H4 (cell line): ENCODE data around the gene MAPK1. TPM values are rescaled to one million over a fixed set of nuclear protein-coding genes. Genes with fewer than 3 reads are reported as not detected.
"Not testable (repeated sequence)": the region's sequence is repeated elsewhere in the genome, so short reads cannot be mapped to it uniquely, and the experiment has no call there.

ENCODE experiments used
- DNase-seq: peaks from one replicate; pipeline ENCODE4 v3.0.0-alpha.2; 2015; ENCODE audit warnings: low spot score
- total RNA-seq: library from RNA; depleted of rRNA; stranded (reverse); fragments of >200 nt; shearing (Covaris generic); gene quantifications from 2 replicates; pipeline ENCODE4 v1.2.3, GENCODE V29; 2014

Gene MAPK1
- total RNA-seq, 1 experiment from 2014 or later: 22.1 TPM

DNA sequence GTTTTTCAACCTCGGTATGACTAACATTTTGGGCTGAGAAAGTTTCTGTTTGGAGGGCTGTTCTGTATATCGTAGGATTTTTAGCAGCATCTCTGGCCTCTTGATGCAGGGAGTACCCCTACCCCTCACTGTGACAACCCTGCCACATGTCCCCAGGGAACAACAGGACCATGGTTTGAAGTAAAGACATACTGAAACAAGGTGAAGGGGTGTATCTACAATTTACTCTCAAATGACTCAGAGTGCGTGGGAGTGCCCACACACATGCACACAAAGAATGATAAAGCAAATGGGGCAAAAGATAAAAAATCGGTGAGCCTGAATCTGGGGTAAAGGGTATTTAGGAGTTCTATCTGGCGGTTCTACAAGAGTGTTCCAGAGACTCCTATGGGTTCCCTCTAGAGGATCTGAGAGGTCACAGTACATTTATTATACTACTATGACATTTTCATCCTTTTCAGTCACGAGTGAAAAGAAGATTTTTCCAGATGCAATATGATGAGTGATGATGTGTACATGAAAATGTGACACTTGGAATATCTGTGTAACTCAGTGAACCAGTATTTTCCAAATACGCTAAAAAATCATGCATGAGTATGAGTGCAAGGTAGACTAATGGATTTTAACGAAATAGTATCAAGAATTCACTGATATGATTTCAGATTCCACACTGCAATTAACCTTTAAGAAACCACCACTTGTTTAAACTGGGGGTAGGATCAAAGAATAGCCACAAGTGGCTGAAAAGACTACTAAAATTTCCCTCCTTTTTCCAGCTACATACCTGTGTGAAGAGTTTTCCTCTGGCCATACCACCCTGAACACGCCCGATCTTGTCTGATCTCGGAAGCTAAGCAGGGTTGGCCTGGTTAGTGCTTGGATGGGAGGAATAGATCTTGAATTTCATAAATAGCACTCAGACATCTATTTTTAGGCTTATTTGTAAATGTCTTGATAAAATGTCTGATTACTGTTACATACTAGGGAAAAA, 75.5 kb downstream of the MAPK1 start:
- DNase-seq: no peak

DNA sequence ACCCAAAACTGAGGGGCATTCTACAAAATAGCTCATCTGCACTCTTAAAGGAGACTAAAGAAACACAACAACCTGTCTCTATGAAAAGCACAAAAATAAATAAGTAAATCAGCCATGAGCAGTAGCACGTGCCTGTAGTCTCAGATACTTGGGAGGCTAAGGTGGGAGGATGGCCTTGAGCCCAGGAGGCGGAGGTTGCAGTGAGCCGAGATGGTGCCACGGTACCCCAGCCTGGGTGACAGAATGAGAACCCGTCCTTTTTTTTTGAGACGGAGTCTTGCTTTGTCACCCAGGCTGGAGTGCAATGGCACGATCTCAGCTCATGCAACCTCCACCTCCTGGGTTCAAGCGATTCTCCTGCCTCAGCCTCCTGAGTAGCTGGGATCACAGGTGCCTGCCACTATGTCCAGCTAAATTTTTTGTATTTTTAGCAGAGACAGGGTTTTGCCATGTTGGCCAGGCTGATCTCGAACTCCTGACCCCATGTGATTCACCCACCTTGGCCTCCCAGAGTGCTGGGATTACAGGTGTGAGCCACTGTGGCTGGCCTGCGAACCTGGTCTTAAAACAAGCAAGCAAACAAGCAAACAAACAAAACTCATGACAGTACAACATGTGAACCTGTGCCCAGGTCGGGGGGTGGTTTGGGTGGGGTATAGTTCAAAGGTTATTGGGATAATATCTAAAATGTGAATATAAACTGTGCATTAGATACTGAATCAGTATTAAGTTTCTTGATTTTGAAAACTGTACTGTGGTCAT, 76.4 kb downstream of the MAPK1 start:
- not testable (repeated sequence) for DNase-seq

DNA sequence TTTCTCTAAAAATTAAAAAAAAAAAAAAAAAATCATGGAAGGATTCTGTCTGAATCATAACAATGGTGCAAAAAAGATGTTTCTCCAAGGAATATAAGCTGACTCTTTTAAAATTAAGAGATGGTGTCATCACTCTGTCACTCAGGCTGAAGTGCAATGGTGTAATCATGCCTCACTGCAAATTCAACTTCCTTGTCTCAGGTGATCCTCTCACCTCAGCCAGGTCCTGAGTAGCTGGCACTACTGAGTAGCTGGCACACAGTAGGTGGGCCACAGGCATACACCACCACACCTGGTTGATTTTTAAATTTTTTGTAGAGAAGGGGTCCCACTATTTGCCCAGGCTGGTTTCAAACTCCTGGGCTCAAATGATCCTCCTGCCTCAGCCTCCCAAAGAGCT, 77.1 kb downstream of the MAPK1 start:
- no peak for DNase-seq

DNA sequence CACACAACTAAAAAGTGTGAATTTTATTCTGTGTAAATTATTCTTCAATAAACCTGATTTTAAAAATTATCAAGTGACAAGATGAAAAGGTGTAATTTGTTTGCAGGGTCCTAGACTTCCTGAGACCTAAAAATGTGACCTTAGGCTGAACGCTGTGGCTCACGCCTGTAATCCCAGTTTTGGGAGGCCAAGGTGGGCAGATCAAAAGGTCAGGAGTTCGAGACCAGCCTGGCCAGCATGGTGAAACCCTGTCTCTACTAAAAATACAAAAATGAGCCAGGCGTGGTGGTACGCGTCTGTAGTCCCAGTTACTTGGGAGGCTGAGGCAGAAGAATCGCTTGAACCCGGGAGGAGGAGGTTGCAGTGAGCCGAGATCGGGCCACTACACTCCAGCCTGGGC, 79.9 kb downstream of the MAPK1 start:
- DNase-seq: not testable (repeated sequence)

DNA sequence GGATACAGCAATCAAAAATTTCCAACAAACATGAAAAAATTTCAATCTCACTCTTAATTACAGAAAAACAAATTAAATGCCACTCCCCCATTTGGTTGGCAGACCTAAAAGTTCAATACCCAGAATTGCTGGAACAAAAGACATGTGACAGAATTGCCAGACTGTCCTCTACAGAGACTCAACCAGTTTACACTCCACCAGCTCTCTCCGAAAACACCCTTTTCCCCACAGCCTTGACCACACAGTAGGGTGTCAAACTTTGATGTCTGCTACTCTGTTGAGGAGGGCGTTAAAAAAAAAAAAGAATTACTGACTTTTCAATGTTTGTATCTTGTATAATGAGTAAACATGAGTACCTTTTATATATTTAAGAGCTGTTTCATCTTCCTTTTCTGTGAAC, 87.2 kb downstream of the MAPK1 start:
- no peak for DNase-seq

DNA sequence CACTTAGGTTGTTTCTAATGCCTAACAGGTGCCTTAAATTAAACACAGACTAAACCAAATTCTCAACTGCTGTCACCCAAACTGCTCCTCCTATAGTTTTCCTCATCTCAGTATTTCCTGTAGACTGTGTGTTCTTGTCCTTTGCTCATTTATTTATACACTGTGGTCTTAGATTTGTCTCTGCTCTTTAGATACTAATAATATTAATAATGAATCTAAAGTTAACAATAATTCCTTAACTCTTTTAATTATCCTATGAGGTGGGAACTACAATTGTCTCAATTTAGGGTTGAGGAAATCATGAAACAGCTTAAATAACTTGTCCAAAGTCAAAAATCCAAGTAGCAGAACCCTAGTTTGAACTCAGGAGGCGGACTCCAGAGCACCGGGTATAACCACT, 88.0 kb downstream of the MAPK1 start:
- DNase-seq: no peak

DNA sequence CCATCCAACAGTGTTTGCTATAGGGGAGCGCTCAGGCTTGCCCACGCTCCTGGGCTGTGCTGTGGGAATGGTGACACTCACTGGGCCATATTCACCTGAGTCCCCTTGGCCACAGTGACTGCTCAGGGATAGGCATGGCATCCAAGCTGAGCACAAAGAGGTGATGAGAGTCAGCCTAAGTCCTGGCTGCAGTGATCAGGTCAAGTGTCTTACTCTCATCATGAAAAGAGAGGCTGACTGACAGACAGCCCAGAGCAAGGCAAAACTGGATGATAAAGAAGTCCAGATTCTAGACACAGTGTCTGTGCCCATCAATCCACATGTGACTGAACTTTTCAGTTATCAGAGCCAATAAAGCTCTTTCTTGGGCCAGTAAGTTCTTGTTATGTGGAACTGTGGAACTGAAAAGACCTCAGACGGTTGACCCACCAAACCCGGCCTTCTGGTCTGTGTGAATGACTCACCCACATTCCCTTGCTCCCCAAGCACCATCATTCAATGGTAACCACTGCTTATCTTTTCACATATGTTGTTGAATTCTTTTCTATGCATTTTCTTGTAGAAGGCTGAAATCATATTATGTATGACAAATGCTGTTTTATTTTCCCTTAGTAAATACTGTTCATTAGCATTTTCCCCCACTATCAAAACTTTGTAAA, 88.6 kb downstream of the MAPK1 start:
- no peak for DNase-seq

DNA sequence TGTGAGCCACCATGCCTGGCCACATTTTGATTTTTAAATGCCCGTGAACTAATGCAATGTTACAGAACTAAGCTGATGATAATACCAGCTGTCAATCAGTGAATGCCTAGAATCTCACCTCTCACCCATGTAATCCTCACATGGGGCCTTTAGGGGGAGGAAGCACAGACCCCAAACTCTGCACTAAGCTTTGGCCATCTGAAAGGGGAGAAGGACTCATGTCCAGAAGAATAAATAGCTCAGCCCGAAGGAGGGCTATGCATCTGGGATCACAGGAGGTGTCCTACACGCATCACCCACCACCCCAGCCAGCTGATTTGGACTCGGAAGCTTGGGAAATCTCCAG, 95.8 kb downstream of the MAPK1 start:
- no peak for DNase-seq

DNA sequence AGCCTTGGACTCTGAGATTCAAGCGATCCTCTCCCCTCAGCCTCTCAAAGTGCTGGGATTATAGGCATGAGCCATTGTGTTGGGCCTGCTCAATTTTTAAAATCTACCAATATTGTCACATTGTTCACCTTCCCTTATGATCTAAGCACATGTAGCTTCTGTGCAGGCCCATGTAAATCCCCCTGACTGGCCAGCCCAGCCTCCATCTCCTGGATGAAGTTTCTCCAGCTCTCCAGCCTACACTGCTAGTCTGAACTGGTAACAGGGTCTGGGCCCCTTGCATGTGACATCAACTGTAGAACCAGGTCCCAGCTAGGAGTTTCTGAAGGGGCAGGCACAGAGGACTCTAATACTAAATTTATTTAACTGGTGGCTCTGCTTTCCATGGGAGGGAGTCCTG, 99.0 kb downstream of the MAPK1 start:
- DNase-seq: no peak

DNA sequence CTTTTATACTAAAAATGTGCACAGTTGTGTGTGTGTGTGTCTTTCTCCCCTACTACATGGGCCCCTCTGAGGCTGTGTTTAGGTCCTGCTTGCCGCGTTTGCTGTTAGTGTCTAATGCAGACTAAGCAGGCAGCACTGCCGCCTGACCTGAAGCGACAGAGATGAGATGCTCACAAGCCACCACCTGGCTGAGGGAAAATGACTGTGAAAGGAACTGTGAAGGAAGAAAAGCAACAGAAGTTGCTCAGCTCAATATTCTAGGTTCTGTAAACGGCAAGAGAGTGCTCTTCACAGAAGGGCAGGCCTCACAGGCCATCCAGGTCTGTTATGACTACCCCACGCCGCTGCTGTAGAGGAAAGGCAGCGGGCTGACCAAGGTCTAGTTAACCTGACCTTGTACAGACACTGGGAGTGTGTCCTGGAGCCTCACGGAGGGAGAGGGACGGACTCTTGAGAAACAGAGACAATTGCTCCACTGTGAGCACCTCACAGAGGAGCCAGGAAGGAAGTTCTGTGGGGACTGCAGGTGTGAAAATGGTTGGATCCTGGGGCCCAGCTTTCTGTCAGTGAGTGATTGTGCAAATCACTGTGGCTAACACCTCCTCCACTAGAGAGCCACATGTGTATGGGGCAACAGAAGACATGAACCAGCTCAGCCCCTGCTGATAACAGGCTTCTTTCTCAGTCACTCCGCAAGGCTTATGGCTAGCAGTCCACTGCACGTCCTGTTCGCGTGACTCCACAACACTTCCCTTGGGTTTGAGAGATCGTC, 100.6 kb downstream of the MAPK1 start:
- no peak for DNase-seq

DNA sequence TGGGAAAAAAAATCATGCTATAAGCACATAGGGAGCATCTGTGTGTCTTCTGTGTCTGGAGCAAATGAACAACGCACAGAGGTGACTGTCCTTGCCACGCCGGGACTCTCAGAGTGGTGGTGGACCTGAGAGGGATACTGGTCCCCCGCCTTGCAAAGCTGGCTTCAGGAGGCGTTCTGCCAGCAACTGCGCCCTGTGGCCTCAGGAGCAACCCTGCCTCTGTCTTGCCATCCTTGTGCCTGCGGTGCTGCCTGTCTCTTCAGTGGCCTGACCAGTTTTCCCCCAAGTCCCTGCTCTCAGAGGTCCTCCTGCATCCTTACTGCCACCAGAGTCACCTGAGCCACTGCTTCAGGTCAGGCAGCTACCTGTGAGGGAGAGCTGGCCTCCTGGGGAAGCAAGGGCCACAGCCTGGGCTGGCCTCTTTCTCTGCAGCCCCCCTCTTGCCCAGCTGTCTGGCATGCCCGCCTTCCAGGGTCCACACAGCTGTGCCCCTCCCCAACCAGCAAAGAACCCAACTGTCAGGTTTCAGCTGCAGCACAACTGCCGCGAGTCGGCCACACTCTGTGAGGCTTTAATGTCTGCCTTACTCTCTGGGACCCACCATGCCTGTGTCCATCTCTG, 101.4 kb downstream of the MAPK1 start:
- DNase-seq: no peak

DNA sequence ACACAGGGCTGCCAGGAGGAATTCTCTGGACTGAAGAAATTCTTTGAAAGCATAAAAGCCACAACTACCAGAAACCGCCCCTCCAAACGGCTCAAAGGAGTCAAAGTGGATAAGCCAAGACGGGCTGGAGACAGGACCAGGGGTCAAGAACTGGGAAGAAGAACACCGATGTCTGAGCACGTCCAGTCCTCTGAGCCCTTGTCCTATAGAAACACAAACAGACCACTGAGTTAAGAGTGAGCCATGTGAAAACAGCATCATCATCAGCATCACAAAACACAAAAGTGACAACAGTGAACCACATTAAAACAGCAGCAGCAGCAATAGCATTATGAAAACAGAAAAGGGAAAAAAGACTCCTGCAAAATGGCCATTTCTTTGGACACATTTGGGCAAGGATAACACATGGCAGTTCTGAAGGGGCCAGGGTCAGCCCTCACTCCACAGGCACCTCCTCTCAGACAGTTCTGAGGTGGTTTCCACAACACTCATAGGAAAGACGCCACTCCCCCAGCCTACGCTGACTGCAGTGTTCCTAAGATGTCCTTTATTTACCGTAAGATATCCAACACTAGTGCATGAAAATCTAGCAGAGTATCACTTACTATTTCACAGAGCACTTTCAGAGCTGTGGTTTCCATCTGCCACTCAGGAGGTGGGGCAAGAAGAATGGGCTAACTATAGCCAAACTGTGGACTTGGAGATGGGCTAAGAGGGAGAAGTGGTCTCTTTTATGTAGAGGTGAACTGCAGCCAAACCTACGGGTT, 103.2 kb downstream of the MAPK1 start:
- no peak for DNase-seq

DNA sequence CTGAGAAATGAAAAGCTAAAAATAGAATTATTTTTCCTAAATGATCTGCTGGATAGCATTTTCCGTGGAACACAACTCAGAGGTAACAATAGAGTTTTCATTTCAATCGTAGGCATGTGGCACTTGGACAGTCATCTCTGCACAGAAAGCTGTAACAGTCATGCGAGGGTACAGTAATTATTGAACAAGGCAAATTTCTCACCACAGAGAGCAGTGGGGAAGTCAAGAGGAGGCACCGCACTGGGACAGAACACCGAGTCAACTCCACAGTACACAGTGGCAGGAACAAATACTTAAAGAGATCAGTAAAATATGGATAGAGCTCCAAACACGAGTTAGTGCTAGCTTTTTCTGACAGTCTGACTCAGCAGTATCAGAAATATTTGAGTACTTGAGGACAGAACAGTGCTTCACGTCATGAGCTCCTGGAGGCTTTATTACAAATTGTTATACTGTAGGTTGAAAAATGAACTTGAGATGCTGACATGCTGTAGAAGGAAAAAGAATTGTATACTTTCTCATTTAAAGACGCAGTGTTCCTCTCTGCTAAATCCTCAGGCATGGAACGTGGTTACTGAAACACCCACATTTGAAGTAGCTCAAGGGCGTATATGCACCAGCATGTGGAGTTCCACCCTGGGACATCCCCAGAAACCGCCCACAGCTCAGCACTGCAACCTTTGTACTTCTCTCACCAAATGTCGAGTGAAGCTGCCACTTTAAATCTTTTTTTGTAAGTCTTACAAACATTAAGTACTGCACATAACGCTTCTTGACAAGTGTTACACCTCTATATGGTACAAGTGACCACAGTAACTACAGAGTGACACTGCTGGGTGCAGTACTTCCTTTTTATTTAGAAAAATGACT, 104.5 kb downstream of the MAPK1 start:
- DNase-seq: no peak

DNA sequence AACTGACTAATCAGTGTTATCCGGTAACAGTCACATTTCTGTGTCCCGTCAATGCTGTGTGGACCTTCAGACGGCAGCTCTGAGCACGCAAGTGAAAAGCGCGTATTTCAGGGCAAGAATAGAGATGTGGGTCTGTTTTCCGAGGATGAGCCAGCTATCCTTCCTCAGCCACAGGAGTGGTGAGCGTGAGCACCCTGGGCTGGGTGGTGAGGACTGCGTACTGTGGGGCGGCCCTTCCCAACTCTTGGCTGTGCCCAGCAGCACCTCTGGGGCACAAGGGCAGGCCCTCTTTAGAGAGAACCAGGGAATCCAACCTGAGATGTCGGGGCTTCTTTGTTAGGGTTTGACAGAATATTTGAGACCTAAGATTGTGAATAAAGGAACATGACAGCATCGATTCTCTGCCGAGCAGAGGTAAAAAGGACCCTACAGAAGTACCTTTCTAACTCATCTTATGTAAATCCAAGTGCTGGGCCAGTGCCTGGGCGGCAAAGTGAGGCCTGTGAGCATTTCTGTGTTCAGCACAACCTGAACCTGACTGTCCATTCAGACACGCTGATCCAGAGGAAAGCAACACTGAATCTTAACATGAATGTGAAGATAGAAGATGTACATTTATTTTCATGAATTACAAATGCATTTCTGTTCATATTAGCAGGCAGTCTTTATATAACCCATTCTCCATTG, 105.3 kb downstream of the MAPK1 start:
- no peak for DNase-seq

DNA sequence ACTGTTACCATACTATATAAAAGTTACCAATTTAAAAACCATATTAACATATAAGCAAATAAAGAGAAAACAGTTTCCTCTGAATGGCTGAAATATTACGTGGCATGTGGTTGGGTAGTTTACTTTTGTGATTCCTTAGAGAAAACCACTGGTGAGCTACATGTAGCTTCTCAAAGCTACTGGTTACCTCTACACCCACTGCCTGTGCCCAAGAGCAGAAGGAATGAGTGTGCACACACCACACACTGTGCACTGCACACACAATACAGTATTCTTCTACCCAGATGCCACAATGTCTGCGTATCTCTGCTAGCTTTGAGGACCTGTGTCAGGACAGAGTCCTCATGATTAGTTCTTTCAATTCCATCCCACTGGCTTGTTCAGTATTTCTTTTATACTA, 106.4 kb downstream of the MAPK1 start:
- DNase-seq: peak; percentile 72

DNA sequence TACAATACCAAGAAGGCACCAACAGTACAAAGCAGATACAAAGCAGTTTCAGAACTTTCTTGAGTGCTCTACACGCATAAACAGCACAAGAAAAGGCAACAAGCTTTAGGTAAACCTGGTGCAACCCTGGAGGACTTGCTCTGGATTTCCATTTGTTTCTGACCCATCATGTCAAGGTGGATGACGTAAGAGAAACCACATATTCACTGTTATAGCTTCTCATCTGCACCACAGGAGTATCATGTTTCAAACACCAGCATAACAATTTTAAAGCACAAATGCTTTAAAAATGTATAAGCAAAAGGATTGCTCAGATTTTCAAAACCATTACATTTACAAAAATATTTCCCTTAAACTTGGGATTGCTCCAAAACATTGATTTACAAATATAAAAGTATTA, 106.8 kb downstream of the MAPK1 start:
- DNase-seq: peak; percentile 84

DNA sequence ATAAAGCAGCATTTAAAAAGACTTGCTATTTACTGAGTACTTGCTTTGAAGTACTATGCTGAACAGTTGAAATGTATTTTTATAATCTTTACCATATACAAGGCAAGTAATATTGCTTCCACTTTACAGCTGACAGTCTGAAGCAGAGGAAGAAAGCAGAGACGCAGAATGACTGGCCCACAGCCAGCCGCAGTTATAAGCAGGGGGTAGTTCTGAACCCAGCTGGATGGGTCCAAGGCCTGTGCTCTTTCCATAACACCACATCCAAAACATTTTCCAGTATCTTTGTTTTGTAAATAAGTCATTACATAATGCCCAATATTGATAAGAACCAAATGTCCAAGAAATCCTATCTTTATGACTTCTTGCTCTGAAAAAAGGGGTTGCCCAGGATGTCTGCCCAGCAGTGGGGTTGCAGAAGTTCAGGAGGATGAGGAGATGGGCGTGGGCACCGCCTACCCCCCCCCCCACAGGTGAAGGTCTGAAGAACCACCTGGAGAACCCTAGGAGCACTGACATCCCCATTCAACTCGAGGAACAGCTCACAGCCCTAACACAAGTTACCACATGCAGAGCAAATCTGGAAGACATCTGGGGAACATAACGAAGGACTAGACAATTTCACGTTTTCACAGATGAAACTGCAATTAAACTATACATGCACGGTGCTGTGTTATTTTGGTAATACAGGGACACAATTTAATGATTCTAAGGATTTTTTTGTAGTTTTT, 107.6 kb downstream of the MAPK1 start:
- DNase-seq: no peak

DNA sequence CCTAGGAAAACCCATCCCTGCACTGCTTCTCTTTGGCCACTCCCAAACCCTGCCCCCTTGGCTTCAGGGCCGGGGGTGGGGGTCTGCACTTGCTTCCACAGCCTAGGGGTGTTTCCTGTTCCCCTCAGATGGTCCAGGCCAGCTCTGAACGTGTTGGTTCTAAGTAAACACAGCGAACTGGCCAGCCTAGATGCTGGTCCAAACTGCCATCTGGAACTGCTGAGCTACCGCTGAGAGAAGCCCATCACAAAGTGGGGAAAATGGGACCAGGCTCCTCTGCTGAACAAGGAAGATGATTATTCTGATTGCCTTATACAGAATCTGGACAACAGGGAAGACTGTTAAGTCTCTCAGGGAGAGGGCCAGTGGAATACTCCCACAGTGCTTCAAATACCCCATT, 108.4 kb downstream of the MAPK1 start:
- DNase-seq: no peak
